ENCODE results near the gene VAT1. TPM values are rescaled to one million over a fixed set of nuclear protein-coding genes. Genes with fewer than 3 reads are reported as not detected.
A peak's percentile ranks its signal among the peaks of the same experiment; 100 is the strongest.

The VAT1 gene
- total and polyA plus RNA-seq, 9 of the 15 experiments (the other 6 are each of a cell fraction or from before 2014, with no cell fraction given), result 29.4 to 153 (median 66.7) TPM

DNA sequence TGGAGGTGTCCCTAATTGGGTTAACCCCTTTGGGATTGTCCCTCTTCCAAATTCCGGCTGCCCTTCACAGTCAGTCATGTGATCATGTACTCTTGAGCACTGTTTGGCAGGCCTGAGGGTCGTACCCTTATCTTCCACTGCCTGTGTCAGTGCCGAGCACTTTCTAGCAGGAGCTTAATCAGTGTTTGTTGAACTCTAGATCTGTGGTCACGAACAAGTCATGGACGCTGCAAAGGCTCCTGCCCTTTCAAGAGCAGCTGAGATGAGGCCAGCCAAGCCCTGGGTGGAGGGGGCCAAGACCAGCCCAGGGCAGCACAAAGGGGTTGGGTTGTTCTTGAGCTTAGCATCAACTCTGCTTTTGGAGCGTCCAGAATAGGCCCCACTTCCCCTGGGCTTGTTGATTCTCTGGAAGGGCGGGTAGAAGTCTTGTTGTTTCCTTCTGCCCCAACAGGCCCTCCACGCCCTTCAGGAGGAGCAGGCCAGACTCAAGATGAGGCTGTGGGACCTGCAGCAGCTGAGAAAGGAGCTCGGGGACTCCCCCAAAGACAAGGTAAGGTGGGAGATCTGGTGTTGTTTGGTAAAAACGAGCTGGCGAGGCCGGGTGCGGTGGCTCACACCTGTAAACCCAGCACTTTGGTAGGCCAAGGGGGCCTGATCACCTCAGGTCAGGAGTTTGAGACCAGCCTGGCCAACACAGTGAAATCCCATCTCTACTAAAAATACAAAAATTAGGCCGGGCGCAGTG lies 10.3 kb downstream of the VAT1 start:
- H3K79me2 ChIP-seq (ENCODE audit: control insufficient read depth, insufficient read depth, low read length), result no peaks in the 10 kb centered on the region; the same call in 2 of the 3 replicates
- peaks cover 19 to 29% of the 10 kb centered on the region in 2 experiments for H3K4me1 ChIP-seq (replicated peaks in 1 of 2; ENCODE audit: control insufficient read depth in 2 of 2, insufficient read depth in 2 of 2, low read length in 2 of 2)
- CTCF ChIA-PET (ENCODE audit: low intra/inter-chr PET ratio), result no interaction called here
- FAIRE-seq, result peak; percentile 85
- H3K4me3 ChIP-seq, result no peak overlapping the region
- WGBS (ENCODE audit: insufficient coverage, low coverage, missing lambda C conversion rate), result 45% methylated on average over 14 of the region's 15 CpGs
- peak overlapping the region; percentile 33 to 86 for H3K9ac ChIP-seq (ENCODE audit: insufficient read depth in 1 of 2, low read depth in 2 of 2, low read length in 2 of 2)
- in situ Hi-C loops (cut with MboI), result loop anchor here (10.0 kb wide), 1 partner anchor 303 kb away; no protein-coding TSS in a partner anchor
- H3K9me1 ChIP-seq (ENCODE audit: control insufficient read depth, insufficient read depth, low read length), result no peaks in the 10 kb centered on the region
- peak overlapping the region; percentile 58 for H3K4me2 ChIP-seq (ENCODE audit: insufficient read depth, low read length)
- H4K20me1 ChIP-seq (replicated peaks; ENCODE audit: control insufficient read depth, insufficient read depth, low read length), result peaks cover 4% of the 10 kb centered on the region; the same call in 1 of the 2 replicates
- ATAC-seq, result peak; percentile 65
- peak in 2 of 4 experiments; percentile 41 to 75 for DNase-seq (ENCODE audit: extremely low read depth in 1 of 4, low spot score in 3 of 4)
- no TSS peak for BruUV-seq (replicated peaks)
- POLR2A ChIA-PET, result interaction anchor here (0.6 to 4.0 kb wide), 10 partner anchors 7 to 356 kb away, joined by 3 to 31 read pairs (median 6); partner anchors contain the start of genes RPL27 and VAT1
- intact Hi-C loops (cut with micrococcal nuclease), result no loop called here
- H2AFZ ChIP-seq (ENCODE audit: low read depth, low read length), result peak overlapping the region; percentile 76
- no peaks in the 10 kb centered on the region; the same call in 1 of the 2 replicates for H3K9me3 ChIP-seq (replicated peaks; ENCODE audit: control insufficient read depth, insufficient read depth, low read depth, low read length)
- H3K27me3 ChIP-seq (ENCODE audit: control insufficient read depth in 2 of 2, insufficient read depth in 2 of 2, low read length in 2 of 2), result no peaks in the 10 kb centered on the region
- H3K27ac ChIP-seq (ENCODE audit: extremely low read depth, low read depth, low read length), result peak overlapping the region; percentile 64
- peaks cover 39% of the 10 kb centered on the region; the same call in 2 of the 3 replicates for H3K36me3 ChIP-seq (ENCODE audit: control insufficient read depth, insufficient read depth, low read length)
- TF ChIP-seq, protein P1, sequence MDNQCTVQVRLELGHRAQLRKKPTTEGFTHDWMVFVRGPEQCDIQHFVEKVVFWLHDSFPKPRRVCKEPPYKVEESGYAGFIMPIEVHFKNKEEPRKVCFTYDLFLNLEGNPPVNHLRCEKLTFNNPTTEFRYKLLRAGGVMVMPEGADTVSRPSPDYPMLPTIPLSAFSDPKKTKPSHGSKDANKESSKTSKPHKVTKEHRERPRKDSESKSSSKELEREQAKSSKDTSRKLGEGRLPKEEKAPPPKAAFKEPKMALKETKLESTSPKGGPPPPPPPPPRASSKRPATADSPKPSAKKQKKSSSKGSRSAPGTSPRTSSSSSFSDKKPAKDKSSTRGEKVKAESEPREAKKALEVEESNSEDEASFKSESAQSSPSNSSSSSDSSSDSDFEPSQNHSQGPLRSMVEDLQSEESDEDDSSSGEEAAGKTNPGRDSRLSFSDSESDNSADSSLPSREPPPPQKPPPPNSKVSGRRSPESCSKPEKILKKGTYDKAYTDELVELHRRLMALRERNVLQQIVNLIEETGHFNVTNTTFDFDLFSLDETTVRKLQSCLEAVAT (IDR thresholded peaks at IDR 0.05), result no peak
- TF ChIP-seq NR4A1 (CRISPR knock-in tag; IDR thresholded peaks at IDR 0.05), result no peak
- no peak for TF ChIP-seq NR4A1 (tag; IDR thresholded peaks at IDR 0.05)
- TF ChIP-seq COPS2 (conservative IDR thresholded peaks at IDR 0.05), result no peak
- no peak for TF ChIP-seq ZNF197 (CRISPR knock-in tag; IDR thresholded peaks at IDR 0.05; ENCODE audit: low read depth)
- no peak for TF ChIP-seq TAL1 (IDR thresholded peaks at IDR 0.05)
- peak; percentile 52; the same call in 1 of the 2 replicates for TF ChIP-seq RAD51 (IDR thresholded peaks at IDR 0.05; ENCODE audit: borderline replicate concordance, low read depth)
- TF ChIP-seq BCOR (IDR thresholded peaks at IDR 0.05), result 0 out of 2 replicates have a peak, but pooled peaks have one; percentile 3
- TF ChIP-seq, protein P2, sequence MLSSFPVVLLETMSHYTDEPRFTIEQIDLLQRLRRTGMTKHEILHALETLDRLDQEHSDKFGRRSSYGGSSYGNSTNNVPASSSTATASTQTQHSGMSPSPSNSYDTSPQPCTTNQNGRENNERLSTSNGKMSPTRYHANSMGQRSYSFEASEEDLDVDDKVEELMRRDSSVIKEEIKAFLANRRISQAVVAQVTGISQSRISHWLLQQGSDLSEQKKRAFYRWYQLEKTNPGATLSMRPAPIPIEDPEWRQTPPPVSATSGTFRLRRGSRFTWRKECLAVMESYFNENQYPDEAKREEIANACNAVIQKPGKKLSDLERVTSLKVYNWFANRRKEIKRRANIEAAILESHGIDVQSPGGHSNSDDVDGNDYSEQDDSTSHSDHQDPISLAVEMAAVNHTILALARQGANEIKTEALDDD (IDR thresholded peaks at IDR 0.05), result peak; percentile 80
- TF ChIP-seq, protein P3, sequence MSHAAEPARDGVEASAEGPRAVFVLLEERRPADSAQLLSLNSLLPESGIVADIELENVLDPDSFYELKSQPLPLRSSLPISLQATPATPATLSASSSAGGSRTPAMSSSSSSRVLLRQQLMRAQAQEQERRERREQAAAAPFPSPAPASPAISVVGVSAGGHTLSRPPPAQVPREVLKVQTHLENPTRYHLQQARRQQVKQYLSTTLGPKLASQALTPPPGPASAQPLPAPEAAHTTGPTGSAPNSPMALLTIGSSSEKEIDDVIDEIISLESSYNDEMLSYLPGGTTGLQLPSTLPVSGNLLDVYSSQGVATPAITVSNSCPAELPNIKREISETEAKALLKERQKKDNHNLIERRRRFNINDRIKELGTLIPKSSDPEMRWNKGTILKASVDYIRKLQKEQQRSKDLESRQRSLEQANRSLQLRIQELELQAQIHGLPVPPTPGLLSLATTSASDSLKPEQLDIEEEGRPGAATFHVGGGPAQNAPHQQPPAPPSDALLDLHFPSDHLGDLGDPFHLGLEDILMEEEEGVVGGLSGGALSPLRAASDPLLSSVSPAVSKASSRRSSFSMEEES (CRISPR knock-in tag; IDR thresholded peaks at IDR 0.05), result peak; percentile 93
- TF ChIP-seq KLF16 (IDR thresholded peaks at IDR 0.05), result no peak
- TF ChIP-seq PCBP1 (IDR thresholded peaks at IDR 0.05; ENCODE audit: low read depth, low read length, poor library complexity, severe bottlenecking), result no peak
- peak; percentile 23 for TF ChIP-seq ARID1B (IDR thresholded peaks at IDR 0.05)
- peak; percentile 48; the same call in 1 of the 2 replicates for TF ChIP-seq ZBTB7A (IDR thresholded peaks at IDR 0.05; ENCODE audit: borderline replicate concordance, control insufficient read depth, low read depth, low read length)
- TF ChIP-seq, protein P4, sequence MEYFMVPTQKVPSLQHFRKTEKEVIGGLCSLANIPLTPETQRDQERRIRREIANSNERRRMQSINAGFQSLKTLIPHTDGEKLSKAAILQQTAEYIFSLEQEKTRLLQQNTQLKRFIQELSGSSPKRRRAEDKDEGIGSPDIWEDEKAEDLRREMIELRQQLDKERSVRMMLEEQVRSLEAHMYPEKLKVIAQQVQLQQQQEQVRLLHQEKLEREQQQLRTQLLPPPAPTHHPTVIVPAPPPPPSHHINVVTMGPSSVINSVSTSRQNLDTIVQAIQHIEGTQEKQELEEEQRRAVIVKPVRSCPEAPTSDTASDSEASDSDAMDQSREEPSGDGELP (CRISPR knock-in tag; IDR thresholded peaks at IDR 0.05; ENCODE audit: borderline replicate concordance), result peak; percentile 40; the same call in 1 of the 2 replicates
- no peak for TF ChIP-seq POLR3G (IDR thresholded peaks at IDR 0.05; ENCODE audit: extremely low read depth, insufficient read length, insufficient replicate concordance)
- no peak for TF ChIP-seq SMAD2 (IDR thresholded peaks at IDR 0.05; ENCODE audit: low read depth, low read length)

Data from K562 (cell line).